ENCODE results near the gene HLA-DMB. TPM values are rescaled to one million over a fixed set of nuclear protein-coding genes. Genes with fewer than 3 reads are reported as not detected.

HLA-DMB gene
- total RNA-seq, 1 experiment from 2014 or later, result 3.3 TPM

DNA sequence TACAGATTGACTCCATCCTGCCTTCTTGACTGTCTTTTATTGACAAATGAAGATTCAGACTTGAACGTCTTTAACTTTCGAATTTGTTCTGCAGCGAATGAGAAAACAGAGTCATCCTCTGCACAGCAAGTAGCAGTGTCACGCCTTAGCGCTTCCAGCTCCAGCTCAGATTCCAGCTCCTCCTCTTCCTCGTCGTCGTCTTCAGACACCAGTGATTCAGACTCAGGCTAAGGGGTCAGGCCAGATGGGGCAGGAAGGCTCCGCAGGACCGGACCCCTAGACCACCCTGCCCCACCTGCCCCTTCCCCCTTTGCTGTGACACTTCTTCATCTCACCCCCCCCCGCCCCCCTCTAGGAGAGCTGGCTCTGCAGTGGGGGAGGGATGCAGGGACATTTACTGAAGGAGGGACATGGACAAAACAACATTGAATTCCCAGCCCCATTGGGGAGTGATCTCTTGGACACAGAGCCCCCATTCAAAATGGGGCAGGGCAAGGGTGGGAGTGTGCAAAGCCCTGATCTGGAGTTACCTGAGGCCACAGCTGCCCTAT, 39.7 kb upstream of the HLA-DMB start:
- H3K9ac ChIP-seq (ENCODE audit: low read length), result no peak overlapping the region
- no peaks in the 10 kb centered on the region for H3K4me1 ChIP-seq (ENCODE audit: control insufficient read depth in 1 of 2, insufficient read depth in 2 of 2, low read length in 2 of 2)
- ChIA-PET POLR2A (interaction anchor here (0.9 to 12.5 kb wide), 3 partner anchors 9 to 17 kb away, joined by 3 to 227 read pairs (median 3); partner anchors contain the start of gene BRD2), CTCF (interaction anchor here (0.9 kb wide), 2 partner anchors 9 to 47 kb away, joined by 3 read pairs; no protein-coding TSS in a partner anchor), RAD21 (ENCODE audit: low non-redundant PET in 1 of 2, low total read pairs in 2 of 2, uncharacterized antibody in 2 of 2, unreplicated experiment in 2 of 2) (no interaction called here)
- H3K36me3 ChIP-seq (ENCODE audit: control insufficient read depth in 1 of 2, insufficient read depth in 2 of 2, low read length in 2 of 2), result peaks cover 56 to 59% of the 10 kb centered on the region in 2 experiments
- no TSS peak for BruUV-seq (replicated peaks)
- H3K27ac ChIP-seq (ENCODE audit: low read depth, low read length), result no peak overlapping the region
- no peak overlapping the region for H3K4me2 ChIP-seq (ENCODE audit: low read length)
- H3K79me2 ChIP-seq (ENCODE audit: insufficient read depth, low read length), result peaks cover 53% of the 10 kb centered on the region
- no peak overlapping the region for H3K4me3 ChIP-seq (replicated peaks in 1 of 2; ENCODE audit: low read depth in 1 of 2, low read length in 2 of 2)
- intact Hi-C loops (cut with micrococcal nuclease), result no loop called here
- H2AFZ ChIP-seq (ENCODE audit: low read depth, low read length, poor library complexity, severe bottlenecking), result no peak overlapping the region
- no peaks in the 10 kb centered on the region for H3K27me3 ChIP-seq (ENCODE audit: insufficient read depth, low read length)
- no peak for ATAC-seq
- 0 out of 2 replicates have a peak, but pooled peaks have one; percentile 44 for TF ChIP-seq POLR2AphosphoS5 (IDR thresholded peaks at IDR 0.05; ENCODE audit: low read depth, low read length)
- no peak for TF ChIP-seq FOSL1 (IDR thresholded peaks at IDR 0.05; ENCODE audit: low read depth)
- no peaks in the 10 kb centered on the region for H3K9me2 ChIP-seq (ENCODE audit: insufficient read depth)
- no peak for DNase-seq (ENCODE audit: low read depth, low spot score)
- no peaks in the 10 kb centered on the region for H3K9me3 ChIP-seq (ENCODE audit: control insufficient read depth in 1 of 2, insufficient read depth in 1 of 2, low read depth in 1 of 2, low read length in 2 of 2)
- H4K20me1 ChIP-seq (ENCODE audit: insufficient read depth), result peaks cover 66% of the 10 kb centered on the region

DNA sequence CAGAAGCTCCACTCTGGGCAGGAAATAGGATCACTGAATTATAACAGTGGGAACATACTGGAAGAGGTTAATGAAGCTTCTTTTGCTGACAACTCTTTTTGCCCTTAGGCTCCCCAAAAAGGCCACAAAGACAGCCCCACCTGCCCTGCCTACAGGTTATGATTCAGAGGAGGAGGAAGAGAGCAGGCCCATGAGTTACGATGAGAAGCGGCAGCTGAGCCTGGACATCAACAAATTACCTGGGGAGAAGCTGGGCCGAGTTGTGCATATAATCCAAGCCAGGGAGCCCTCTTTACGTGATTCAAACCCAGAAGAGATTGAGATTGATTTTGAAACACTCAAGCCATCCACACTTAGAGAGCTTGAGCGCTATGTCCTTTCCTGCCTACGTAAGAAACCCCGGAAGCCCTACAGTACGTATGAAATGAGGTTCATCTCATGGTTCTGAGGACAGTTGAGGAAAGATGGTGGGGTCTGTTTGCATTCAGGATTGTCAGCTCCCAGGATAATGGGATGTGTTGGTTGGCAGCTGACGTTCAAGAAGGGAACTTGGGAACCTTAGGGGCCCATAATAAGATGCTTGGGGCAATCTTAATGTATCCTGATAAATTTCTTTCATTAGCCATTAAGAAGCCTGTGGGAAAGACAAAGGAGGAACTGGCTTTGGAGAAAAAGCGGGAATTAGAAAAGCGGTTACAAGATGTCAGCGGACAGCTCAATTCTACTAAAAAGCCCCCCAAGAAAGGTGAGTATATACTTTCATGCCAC, 39.1 kb upstream of the HLA-DMB start:
- TF ChIP-seq CBX3 (IDR thresholded peaks at IDR 0.05; ENCODE audit: low read depth), result no peak
- no peak for TF ChIP-seq SRF (IDR thresholded peaks at IDR 0.05; ENCODE audit: low read depth)
- TF ChIP-seq, protein P1, sequence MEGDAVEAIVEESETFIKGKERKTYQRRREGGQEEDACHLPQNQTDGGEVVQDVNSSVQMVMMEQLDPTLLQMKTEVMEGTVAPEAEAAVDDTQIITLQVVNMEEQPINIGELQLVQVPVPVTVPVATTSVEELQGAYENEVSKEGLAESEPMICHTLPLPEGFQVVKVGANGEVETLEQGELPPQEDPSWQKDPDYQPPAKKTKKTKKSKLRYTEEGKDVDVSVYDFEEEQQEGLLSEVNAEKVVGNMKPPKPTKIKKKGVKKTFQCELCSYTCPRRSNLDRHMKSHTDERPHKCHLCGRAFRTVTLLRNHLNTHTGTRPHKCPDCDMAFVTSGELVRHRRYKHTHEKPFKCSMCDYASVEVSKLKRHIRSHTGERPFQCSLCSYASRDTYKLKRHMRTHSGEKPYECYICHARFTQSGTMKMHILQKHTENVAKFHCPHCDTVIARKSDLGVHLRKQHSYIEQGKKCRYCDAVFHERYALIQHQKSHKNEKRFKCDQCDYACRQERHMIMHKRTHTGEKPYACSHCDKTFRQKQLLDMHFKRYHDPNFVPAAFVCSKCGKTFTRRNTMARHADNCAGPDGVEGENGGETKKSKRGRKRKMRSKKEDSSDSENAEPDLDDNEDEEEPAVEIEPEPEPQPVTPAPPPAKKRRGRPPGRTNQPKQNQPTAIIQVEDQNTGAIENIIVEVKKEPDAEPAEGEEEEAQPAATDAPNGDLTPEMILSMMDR (IDR thresholded peaks at IDR 0.05 in 2 of 3, conservative IDR thresholded peaks at IDR 0.05 in 1 of 3; ENCODE audit: borderline replicate concordance in 1 of 3, insufficient read depth in 1 of 3, low read depth in 2 of 3, low read length in 2 of 3), result no peak
- H3K4me3 ChIP-seq (replicated peaks in 1 of 2; ENCODE audit: low read depth in 1 of 2, low read length in 2 of 2), result no peak overlapping the region
- H3K27ac ChIP-seq (ENCODE audit: low read depth, low read length), result no peak overlapping the region
- BruUV-seq (replicated peaks), result no TSS peak
- peaks cover 72% of the 10 kb centered on the region for H4K20me1 ChIP-seq (ENCODE audit: insufficient read depth)
- no peak overlapping the region for H3K4me2 ChIP-seq (ENCODE audit: low read length)
- POLR2A ChIA-PET, result interaction anchor here (0.7 to 12.5 kb wide), 2 partner anchors 9 to 249 kb away, joined by 3 to 227 read pairs; partner anchors contain the start of gene BRD2
- CTCF ChIA-PET, result interaction anchor here (0.9 kb wide), 2 partner anchors 8 to 47 kb away, joined by 3 read pairs; no protein-coding TSS in a partner anchor
- intact Hi-C loops (cut with micrococcal nuclease), result no loop called here
- RAD21 ChIA-PET (ENCODE audit: low non-redundant PET in 1 of 2, low total read pairs in 2 of 2, uncharacterized antibody in 2 of 2, unreplicated experiment in 2 of 2), result no interaction called here
- no peak overlapping the region for H3K9ac ChIP-seq (ENCODE audit: low read length)
- peaks cover 0 to 1% of the 10 kb centered on the region in 2 experiments; a peak in 1 of 4 replicates for H3K4me1 ChIP-seq (ENCODE audit: control insufficient read depth in 1 of 2, insufficient read depth in 2 of 2, low read length in 2 of 2)
- DNase-seq (ENCODE audit: low read depth, low spot score) (no peak), ATAC-seq (no peak)
- no peak overlapping the region for H2AFZ ChIP-seq (ENCODE audit: low read depth, low read length, poor library complexity, severe bottlenecking)
- H3K9me3 ChIP-seq (ENCODE audit: control insufficient read depth in 1 of 2, insufficient read depth in 1 of 2, low read depth in 1 of 2, low read length in 2 of 2), result no peaks in the 10 kb centered on the region
- H3K79me2 ChIP-seq (ENCODE audit: insufficient read depth, low read length), result peaks cover 59% of the 10 kb centered on the region
- H3K9me2 ChIP-seq (ENCODE audit: insufficient read depth), result no peaks in the 10 kb centered on the region
- H3K36me3 ChIP-seq (ENCODE audit: control insufficient read depth in 1 of 2, insufficient read depth in 2 of 2, low read length in 2 of 2), result peaks cover 60 to 65% of the 10 kb centered on the region in 2 experiments
- no peaks in the 10 kb centered on the region for H3K27me3 ChIP-seq (ENCODE audit: insufficient read depth, low read length)
